EH (cell line): ENCODE measurements around the gene SLC9A3.

ENCODE experiments used
- DNase-seq: peaks from one replicate; pipeline ENCODE4 v3.0.0-alpha.2; 2015; ENCODE audit warnings: low read depth

The SLC9A3 gene

GRCh38 chr5:458547-459353 is 65.5 kb downstream of the SLC9A3 start:
- DNase-seq = peak; percentile 54

DNA sequence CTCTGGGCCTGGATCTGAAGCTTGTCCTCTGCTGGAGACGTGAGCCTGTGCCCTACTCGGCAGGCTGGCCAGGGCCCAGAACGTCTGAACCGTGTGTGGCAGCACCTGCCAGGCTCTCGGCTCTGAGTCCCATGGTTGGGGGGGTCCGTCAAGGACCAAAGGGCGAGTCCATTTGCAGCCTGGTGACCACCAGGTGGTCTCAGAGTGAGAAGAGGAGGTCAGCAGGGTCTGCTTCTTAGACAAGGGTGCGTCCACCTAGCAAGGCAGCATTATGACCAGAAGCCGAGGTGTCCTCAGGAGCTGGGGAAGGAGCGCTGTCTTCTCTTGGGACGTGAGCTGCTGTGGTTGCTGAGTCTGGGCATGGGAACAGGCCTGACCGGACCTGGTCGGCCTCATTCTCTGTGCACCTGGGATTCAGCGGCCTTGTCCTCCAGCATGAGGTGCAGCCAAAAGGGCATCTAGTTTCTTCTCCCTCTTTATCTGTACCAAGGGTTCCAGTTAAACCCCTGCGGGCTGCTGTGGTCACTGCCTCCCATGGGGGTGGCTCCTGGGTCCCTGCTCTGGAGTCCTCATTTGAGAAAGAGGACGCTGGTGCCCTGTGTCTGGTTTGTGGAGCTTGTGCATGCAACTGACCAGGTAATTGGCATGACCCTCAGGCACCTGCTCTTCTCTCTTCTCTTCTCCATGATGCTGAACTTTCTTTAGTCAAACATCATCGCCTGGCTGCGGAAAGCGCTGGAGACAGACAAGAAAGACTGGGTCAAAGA is 66.9 kb downstream of the SLC9A3 start:
- no peak for DNase-seq

DNA sequence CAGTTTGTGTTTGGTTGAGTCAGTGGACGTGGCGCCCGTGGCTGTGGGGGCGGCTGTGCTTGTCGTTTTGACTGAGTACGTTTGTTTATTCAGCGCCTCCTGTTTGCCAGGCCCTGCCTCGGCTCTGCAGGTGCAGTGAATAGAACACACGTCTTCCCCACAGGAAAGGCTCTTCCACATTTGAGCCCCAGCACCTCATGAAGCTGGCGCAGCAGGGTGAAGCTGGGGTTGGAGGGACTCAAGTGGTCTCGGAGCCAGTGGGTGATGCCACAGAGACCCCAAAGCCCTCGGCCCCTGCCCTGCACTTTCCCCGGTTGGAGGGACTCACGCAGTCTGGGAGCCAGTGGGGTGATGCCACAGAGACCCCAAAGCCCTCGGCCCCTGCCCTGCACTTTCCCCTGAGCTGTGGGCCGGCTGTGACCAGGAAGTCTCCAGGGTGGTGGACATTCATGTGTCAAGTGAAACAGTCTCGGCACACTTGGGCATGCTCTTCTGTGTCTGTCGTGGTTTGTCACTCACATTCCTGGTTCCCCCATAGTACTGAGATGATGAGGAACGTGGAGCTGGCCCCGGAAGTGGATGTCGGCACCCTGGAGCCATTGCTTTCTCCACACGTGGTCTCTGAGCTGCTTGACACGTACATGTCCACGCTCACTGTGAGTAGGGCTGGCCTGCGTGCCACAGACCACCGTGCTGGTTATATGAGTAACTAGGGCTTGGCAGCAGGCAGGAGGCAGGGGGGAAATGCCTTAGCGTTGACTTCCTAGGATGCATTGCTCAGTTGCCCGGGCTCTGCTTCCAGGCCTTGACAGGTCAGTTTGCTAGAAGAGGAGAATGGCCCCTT is 67.7 kb downstream of the SLC9A3 start:
- no peak for DNase-seq

GRCh38 chr5:455806-456205 is 68.4 kb downstream of the SLC9A3 start:
- no peak for DNase-seq

DNA sequence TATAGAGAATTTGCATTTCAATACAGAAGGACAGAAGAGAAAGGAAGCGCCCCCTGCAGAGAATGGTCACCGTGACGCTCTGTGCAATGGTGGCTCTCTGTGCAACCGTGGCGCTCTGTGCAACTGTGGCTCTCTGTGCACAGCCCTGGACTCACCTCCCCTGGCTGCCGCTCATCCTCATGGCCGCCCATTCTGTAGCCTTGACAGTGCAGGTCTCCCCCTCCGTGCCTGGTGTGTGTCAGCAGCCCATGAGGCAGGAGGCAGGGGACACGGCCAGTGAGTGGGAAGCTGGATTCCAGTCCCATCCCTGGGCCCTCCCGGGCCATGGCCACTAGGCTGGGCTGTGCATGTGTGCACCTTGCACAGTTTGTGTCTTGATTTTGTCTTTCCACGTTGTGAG is 69.3 kb downstream of the SLC9A3 start:
- DNase-seq = no peak

DNA sequence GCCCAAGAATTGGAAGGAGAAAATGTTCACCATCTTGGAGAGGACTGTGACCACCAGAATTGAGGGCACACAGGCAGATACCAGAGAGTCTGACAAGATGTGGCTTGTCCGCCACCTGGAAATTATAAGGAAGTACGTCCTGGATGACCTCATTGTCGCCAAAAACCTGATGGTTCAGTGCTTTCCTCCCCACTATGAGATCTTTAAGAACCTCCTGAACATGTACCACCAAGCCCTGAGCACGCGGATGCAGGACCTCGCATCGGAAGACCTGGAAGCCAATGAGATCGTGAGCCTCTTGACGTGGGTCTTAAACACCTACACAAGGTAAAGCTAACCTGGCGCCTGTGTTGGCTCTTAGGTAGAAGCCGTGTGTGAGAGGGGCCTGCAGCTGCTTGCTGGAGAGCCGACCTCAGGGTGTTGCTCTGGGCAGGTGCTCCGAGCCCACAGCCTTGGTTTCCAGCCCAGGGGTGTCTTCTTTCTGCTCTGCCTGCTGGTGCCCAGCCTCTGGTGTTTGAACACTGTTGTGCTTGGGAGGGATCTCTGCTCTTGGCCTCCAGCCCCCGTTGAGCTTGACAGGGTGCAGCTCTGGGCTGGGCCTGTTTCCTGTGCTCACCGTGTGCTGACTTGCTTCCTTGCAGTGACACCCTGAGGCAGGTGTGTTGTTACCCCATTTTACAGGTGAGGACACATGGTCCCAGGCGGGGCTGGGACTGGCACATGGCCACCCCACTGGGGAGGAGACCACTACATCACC is 70.3 kb downstream of the SLC9A3 start:
- DNase-seq = no peak

- no peak for DNase-seq
Observed at GRCh38 chr5:452978-453710, 71.1 kb downstream of the SLC9A3 start.

GRCh38 chr5:451587-452458 is 72.4 kb downstream of the SLC9A3 start:
- DNase-seq = no peak

- DNase-seq = no peak
Observed at GRCh38 chr5:449151-449550, 75.1 kb downstream of the SLC9A3 start.

DNA sequence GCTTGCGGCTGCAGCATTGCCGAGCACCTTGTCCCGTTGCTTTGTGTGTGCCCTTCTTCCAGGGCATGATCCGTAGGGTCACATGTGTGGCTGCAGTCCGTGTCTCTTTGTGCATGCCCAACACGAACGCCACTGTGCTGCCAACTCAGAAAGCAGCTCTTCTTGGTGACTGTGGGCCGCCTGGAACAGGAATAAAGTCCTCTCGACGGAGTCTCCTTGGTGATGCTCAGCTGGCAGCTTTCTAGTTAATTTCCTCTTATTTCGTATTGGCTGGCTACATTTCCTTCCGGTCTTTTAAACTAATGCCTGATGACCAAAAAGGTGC is 75.5 kb downstream of the SLC9A3 start:
- no peak for DNase-seq

- DNase-seq = no peak
Observed at GRCh38 chr5:448061-448765, 76.0 kb downstream of the SLC9A3 start.

- DNase-seq = no peak
Observed at GRCh38 chr5:447501-447900, 76.7 kb downstream of the SLC9A3 start.

DNA sequence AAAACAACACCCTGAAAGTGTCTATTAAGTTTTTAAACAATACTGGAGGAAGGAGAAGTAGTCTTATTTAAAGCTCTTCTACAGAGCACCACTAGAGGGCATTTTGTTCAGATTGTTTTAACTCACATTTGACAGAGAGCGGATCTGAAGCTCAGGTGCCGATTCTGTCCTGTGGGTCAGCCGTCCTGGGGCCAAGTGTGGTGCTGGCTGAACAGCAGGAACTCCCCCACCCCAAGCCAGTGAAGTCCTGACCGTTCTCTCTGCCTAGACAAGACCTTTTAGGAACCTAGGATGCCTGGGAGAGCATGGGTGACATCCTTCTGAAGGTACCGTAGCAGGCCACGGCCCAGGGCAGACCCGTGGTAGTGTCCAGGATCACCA is 77.4 kb downstream of the SLC9A3 start:
- DNase-seq = peak; percentile 49

DNA sequence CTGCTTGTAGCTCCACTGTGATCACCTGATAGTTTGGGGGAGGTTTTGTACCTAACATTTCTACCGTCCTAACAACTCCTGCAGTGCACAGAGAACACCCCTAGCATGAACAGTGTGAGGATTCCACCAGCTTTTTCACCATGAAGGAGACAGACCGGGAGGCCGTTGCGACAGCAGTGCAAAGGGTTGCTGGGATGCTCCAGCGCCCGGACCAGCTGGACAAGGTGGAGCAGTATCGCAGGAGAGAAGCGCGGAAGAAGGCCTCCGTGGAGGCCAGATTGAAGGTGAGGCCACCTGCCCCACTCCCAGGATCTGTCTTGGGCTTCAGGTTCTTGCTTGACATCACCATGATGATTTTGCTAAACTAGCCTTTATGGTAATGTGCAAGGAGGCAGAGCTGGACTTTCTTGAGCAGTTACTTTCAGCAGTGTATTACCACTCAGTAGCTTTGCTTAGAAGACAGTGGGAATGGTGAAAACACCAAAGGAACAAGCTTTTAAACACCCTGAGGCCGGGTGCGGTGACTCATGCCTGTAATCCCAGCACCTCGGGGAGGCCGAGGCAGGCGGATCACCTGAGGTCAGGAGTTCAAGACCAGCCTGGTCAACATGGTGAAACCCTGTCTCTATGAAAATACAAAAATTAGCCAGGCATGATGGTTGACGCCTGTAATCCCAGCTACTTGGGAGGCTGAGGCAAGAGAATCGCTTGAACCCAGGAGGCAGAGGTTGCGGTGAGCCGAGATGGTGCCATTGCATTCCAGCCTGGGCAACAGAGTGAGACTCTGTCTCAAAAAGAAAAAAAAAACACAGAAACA is 78.0 kb downstream of the SLC9A3 start:
- no peak for DNase-seq

DNA sequence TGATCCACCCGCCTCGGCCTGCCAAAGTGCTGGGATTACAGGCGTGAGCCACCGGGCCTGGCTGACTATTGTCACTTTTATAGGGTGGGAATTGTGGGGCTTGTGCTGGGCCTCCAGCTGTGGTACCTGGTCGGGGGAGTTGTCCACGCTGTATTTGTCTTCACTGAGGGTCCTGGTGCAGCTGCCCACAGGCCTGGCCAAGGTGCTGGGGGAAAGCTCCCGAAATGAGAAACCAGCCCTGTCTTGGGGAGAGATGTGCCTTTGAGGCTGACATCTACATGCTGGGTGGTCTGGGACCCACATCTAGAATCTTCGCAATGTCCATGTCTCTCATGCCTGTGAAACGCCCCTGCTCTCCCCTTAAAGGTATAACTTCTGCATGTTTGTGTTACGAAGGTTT is 78.7 kb downstream of the SLC9A3 start:
- DNase-seq = no peak

GRCh38 chr5:444226-444625 is 80.0 kb downstream of the SLC9A3 start:
- no peak for DNase-seq

- DNase-seq = no peak
Observed at GRCh38 chr5:443239-444151, 80.8 kb downstream of the SLC9A3 start.
